ENCODE data around the gene KRTAP1-4. TPM values are rescaled to one million over a fixed set of nuclear protein-coding genes. Genes with fewer than 3 reads are reported as not detected.

The KRTAP1-4 gene
- total RNA-seq, 1 donor = not detected

- H3K4me3 ChIP-seq (ENCODE audit: low read depth, low read length) = no peak overlapping the region
- no peak for TF ChIP-seq CTCF (IDR thresholded peaks at IDR 0.05; ENCODE audit: insufficient read depth, low read length)
- no peak for DNase-seq (ENCODE audit: low read depth)
Observed at GRCh38 chr17:41012326-41013120, 17.5 kb downstream of the KRTAP1-4 start.

- DNase-seq (ENCODE audit: low read depth) = peak; percentile 10
- no peak for TF ChIP-seq CTCF (IDR thresholded peaks at IDR 0.05; ENCODE audit: insufficient read depth, low read length)
- no peak overlapping the region for H3K4me3 ChIP-seq (ENCODE audit: low read depth, low read length)
Observed at GRCh38 chr17:41010441-41010840, 19.6 kb downstream of the KRTAP1-4 start.

- no peak for TF ChIP-seq CTCF (IDR thresholded peaks at IDR 0.05; ENCODE audit: insufficient read depth, low read length)
- DNase-seq (ENCODE audit: low read depth) = no peak
- no peak overlapping the region for H3K4me3 ChIP-seq (ENCODE audit: low read depth, low read length)
Observed at GRCh38 chr17:41009936-41010335, 20.1 kb downstream of the KRTAP1-4 start.

GRCh38 chr17:41009301-41009760, 20.7 kb downstream of the KRTAP1-4 start:
- DNase-seq (ENCODE audit: low read depth) = no peak
- no peak for TF ChIP-seq CTCF (IDR thresholded peaks at IDR 0.05; ENCODE audit: insufficient read depth, low read length)

GRCh38 chr17:41008811-41009210, 21.2 kb downstream of the KRTAP1-4 start, which contains the start of gene KRTAP3-1:
TSS of gene KRTAP3-1 (minus strand) at chr17:41009128. CDS start at chr17:41009074, 54 bp downstream.
- no peak for TF ChIP-seq CTCF (IDR thresholded peaks at IDR 0.05; ENCODE audit: insufficient read depth, low read length)
- DNase-seq (ENCODE audit: low read depth) = no peak
- H3K4me3 ChIP-seq (ENCODE audit: low read depth, low read length) = no peak within 1 kb of the TSS

More at GRCh38 chr17:41009301-41009760, 20.7 kb downstream of the KRTAP1-4 start:
- no peak overlapping the region for H3K4me3 ChIP-seq (ENCODE audit: low read depth, low read length)

GRCh38 chr17:41004397-41004796, 25.6 kb downstream of the KRTAP1-4 start:
- no peak for TF ChIP-seq CTCF (IDR thresholded peaks at IDR 0.05; ENCODE audit: insufficient read depth, low read length)
- H3K4me3 ChIP-seq (ENCODE audit: low read depth, low read length) = no peak overlapping the region

More at GRCh38 chr17:41004397-41004796, 25.6 kb downstream of the KRTAP1-4 start:
- DNase-seq (ENCODE audit: low read depth) = no peak
